Measurements from ENCODE around the gene MROH7. TPM values are rescaled to one million over a fixed set of nuclear protein-coding genes. Genes with fewer than 3 reads are reported as not detected.

The MROH7 gene
- total RNA-seq, 1 experiment from 2014 or later, result not detected

DNA sequence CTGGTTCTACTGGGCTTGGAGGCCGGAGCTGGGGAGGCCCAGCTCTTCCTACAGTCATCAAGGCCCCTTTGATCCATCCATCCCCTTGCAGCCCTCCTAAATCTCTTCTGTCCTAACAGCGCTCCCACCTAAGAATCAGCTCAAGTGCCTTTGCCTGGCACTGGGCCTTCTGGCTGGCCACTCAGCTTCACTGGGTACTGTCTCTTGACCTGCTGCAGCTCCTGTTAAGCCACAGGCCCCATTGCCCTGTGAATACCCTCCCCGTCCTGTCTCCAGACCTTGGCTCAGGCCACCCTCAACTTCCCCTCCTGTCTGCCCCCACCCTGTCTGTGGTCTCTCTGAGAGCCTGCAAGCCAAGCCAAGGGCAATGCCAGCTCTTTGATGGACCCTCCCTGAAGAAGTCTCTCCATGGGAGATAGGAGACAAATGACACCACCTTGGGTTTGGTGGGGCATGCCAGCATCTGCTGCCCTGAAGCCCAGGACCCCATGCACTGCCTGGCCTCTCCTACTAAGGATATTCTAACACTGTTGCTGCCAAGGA is 45.6 kb upstream of the MROH7 start:
- ChIA-PET CTCF (no interaction called here), POLR2A (ENCODE audit: low non-redundant PET) (no interaction called here)
- Histone ChIP-seq H3K36me3 (ENCODE audit: insufficient read depth, low read length, poor library complexity, severe bottlenecking) (no peaks in the 10 kb centered on the region), H3K4me3 (ENCODE audit: low read depth, low read length, poor library complexity, severe bottlenecking) (no peak overlapping the region), H3K27me3 (replicated peaks; ENCODE audit: insufficient read depth, low read depth, low read length, poor library complexity) (no peaks in the 10 kb centered on the region), H3K4me1 (ENCODE audit: insufficient read depth, low read length, poor library complexity, severe bottlenecking) (peaks cover 5% of the 10 kb centered on the region), H3K9me3 (ENCODE audit: low read depth, low read length, poor library complexity, severe bottlenecking) (no peaks in the 10 kb centered on the region), H3K27ac (ENCODE audit: low read depth, low read length, poor library complexity, severe bottlenecking) (no peak overlapping the region)
- no peak for TF ChIP-seq EZH2 (IDR thresholded peaks at IDR 0.05; ENCODE audit: borderline replicate concordance, low read depth, low read length, poor library complexity, severe bottlenecking)
- TF ChIP-seq, protein P1, sequence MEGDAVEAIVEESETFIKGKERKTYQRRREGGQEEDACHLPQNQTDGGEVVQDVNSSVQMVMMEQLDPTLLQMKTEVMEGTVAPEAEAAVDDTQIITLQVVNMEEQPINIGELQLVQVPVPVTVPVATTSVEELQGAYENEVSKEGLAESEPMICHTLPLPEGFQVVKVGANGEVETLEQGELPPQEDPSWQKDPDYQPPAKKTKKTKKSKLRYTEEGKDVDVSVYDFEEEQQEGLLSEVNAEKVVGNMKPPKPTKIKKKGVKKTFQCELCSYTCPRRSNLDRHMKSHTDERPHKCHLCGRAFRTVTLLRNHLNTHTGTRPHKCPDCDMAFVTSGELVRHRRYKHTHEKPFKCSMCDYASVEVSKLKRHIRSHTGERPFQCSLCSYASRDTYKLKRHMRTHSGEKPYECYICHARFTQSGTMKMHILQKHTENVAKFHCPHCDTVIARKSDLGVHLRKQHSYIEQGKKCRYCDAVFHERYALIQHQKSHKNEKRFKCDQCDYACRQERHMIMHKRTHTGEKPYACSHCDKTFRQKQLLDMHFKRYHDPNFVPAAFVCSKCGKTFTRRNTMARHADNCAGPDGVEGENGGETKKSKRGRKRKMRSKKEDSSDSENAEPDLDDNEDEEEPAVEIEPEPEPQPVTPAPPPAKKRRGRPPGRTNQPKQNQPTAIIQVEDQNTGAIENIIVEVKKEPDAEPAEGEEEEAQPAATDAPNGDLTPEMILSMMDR (conservative IDR thresholded peaks at IDR 0.05; ENCODE audit: low read depth, low read length), result no peak
- intact Hi-C loops (cut with micrococcal nuclease; ENCODE audit: unreplicated experiment), result no loop called here
- DNase-seq (ENCODE audit: low spot score), result no peak
- BruUV-seq (replicated peaks), result no TSS peak

DNA sequence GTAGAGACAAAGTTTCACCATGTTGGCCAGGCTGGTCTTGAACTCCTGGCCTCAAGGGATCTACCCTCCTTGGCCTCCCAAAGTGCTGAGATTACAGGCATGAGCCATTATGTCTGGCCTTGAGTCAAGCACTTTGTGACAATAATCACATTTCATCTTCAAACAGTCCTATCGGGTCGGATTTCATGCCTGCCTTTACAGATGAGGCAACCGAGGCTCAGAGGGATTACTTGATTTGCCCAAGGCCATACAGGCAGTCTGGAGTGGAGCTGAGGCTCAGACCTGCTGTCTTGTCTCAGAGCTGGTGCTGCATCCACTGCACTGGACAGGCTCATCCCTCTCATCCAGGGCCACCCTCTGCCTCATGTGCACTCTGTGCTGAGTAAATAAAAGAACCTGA is 44.8 kb upstream of the MROH7 start:
- ChIA-PET CTCF (no interaction called here), POLR2A (ENCODE audit: low non-redundant PET) (no interaction called here)
- H3K9me3 ChIP-seq (ENCODE audit: low read depth, low read length, poor library complexity, severe bottlenecking), result no peaks in the 10 kb centered on the region
- H3K27me3 ChIP-seq (replicated peaks; ENCODE audit: insufficient read depth, low read depth, low read length, poor library complexity), result no peaks in the 10 kb centered on the region
- no peak overlapping the region for H3K27ac ChIP-seq (ENCODE audit: low read depth, low read length, poor library complexity, severe bottlenecking)
- BruUV-seq (replicated peaks), result no TSS peak
- peaks cover 5% of the 10 kb centered on the region for H3K4me1 ChIP-seq (ENCODE audit: insufficient read depth, low read length, poor library complexity, severe bottlenecking)
- intact Hi-C loops (cut with micrococcal nuclease; ENCODE audit: unreplicated experiment), result no loop called here
- TF ChIP-seq, protein P1 (conservative IDR thresholded peaks at IDR 0.05; ENCODE audit: low read depth, low read length), result no peak
- TF ChIP-seq EZH2 (IDR thresholded peaks at IDR 0.05; ENCODE audit: borderline replicate concordance, low read depth, low read length, poor library complexity, severe bottlenecking), result no peak
- H3K4me3 ChIP-seq (ENCODE audit: low read depth, low read length, poor library complexity, severe bottlenecking), result no peak overlapping the region
- H3K36me3 ChIP-seq (ENCODE audit: insufficient read depth, low read length, poor library complexity, severe bottlenecking), result no peaks in the 10 kb centered on the region
- DNase-seq (ENCODE audit: low spot score), result peak; percentile 29

DNA sequence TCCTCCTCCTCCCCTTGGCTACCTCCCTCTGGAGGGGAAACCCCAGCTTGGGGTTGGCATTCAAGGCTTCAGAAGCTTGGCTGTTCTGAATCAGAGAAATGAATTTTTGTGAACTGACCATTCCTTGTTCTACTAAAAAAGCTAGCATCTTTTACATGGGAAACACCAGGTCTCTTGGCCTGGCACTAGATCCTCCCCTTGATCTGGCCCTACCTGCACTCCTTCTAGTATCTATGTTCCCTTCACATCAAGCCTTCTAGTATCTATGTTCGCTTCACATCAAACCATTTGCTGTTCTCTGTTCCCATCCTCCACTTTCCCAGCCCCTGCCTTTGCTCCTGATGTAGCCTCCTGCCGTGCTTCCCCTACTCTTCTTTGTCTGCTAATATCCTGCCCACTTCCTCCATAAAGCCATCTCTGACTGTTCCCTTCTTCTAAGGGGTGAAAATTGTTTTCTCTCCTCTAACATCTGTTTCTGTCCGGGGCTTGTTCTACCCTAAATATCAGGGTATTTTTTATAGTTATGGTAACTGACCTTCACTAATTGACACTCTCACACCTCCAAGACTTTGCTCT is 44.0 kb upstream of the MROH7 start:
- Histone ChIP-seq H3K27ac (ENCODE audit: low read depth, low read length, poor library complexity, severe bottlenecking) (no peak overlapping the region), H3K9me3 (ENCODE audit: low read depth, low read length, poor library complexity, severe bottlenecking) (no peaks in the 10 kb centered on the region), H3K4me3 (ENCODE audit: low read depth, low read length, poor library complexity, severe bottlenecking) (no peak overlapping the region), H3K4me1 (ENCODE audit: insufficient read depth, low read length, poor library complexity, severe bottlenecking) (peaks cover 5% of the 10 kb centered on the region), H3K36me3 (ENCODE audit: insufficient read depth, low read length, poor library complexity, severe bottlenecking) (no peaks in the 10 kb centered on the region), H3K27me3 (replicated peaks; ENCODE audit: insufficient read depth, low read depth, low read length, poor library complexity) (no peaks in the 10 kb centered on the region)
- DNase-seq (ENCODE audit: low spot score), result peak; percentile 79
- CTCF ChIA-PET, result no interaction called here
- POLR2A ChIA-PET (ENCODE audit: low non-redundant PET), result no interaction called here
- intact Hi-C loops (cut with micrococcal nuclease; ENCODE audit: unreplicated experiment), result no loop called here
- no TSS peak for BruUV-seq (replicated peaks)
- TF ChIP-seq EZH2 (IDR thresholded peaks at IDR 0.05; ENCODE audit: borderline replicate concordance, low read depth, low read length, poor library complexity, severe bottlenecking), result no peak
- TF ChIP-seq, protein P1 (conservative IDR thresholded peaks at IDR 0.05; ENCODE audit: low read depth, low read length), result no peak

All from A673 (cell line).